ENCODE data around the gene DLGAP5. TPM values are rescaled to one million over a fixed set of nuclear protein-coding genes. Genes with fewer than 3 reads are reported as not detected.

DLGAP5 gene, protein sequence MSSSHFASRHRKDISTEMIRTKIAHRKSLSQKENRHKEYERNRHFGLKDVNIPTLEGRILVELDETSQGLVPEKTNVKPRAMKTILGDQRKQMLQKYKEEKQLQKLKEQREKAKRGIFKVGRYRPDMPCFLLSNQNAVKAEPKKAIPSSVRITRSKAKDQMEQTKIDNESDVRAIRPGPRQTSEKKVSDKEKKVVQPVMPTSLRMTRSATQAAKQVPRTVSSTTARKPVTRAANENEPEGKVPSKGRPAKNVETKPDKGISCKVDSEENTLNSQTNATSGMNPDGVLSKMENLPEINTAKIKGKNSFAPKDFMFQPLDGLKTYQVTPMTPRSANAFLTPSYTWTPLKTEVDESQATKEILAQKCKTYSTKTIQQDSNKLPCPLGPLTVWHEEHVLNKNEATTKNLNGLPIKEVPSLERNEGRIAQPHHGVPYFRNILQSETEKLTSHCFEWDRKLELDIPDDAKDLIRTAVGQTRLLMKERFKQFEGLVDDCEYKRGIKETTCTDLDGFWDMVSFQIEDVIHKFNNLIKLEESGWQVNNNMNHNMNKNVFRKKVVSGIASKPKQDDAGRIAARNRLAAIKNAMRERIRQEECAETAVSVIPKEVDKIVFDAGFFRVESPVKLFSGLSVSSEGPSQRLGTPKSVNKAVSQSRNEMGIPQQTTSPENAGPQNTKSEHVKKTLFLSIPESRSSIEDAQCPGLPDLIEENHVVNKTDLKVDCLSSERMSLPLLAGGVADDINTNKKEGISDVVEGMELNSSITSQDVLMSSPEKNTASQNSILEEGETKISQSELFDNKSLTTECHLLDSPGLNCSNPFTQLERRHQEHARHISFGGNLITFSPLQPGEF
- 10 to 100 TPM; 21.8 to 58.3 (median 52.5) TPM for total RNA-seq (2021; fragmentation: NEBNext Ultra II Directional; extraction: Animal tissue kit (Norgen Biotek cat#: 25700))
- long read RNA-seq, transcript DLGAP5-201 (19 exons, 2,973 nt) = major isoform, 6 of 21 reads
- long read RNA-seq, partial matches to known transcripts = 9 of 21 reads
- long read RNA-seq, other reads (novel, unspliced or antisense) = 4 of 21 reads

GRCh38 chr14:55191203-55192053, at the start of gene DLGAP5:
Gene DLGAP5, minus strand, starts transcription at chr14:55191585. Its CDS starts 2,406 bp downstream, at chr14:55189179.
- Mint-ChIP-seq H3K4me1 (ENCODE audit: low read depth) (peaks cover 43% of the 10 kb centered on the region), H3K36me3 (ENCODE audit: low read depth) (0 out of 2 replicates have a peak, but pooled peaks cover 3% of the 10 kb centered on the region)
- TF ChIP-seq, protein P1, sequence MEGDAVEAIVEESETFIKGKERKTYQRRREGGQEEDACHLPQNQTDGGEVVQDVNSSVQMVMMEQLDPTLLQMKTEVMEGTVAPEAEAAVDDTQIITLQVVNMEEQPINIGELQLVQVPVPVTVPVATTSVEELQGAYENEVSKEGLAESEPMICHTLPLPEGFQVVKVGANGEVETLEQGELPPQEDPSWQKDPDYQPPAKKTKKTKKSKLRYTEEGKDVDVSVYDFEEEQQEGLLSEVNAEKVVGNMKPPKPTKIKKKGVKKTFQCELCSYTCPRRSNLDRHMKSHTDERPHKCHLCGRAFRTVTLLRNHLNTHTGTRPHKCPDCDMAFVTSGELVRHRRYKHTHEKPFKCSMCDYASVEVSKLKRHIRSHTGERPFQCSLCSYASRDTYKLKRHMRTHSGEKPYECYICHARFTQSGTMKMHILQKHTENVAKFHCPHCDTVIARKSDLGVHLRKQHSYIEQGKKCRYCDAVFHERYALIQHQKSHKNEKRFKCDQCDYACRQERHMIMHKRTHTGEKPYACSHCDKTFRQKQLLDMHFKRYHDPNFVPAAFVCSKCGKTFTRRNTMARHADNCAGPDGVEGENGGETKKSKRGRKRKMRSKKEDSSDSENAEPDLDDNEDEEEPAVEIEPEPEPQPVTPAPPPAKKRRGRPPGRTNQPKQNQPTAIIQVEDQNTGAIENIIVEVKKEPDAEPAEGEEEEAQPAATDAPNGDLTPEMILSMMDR (IDR thresholded peaks at IDR 0.05) = no peak

GRCh38 chr14:55240526-55241178, 49.3 kb upstream of the DLGAP5 start:
- Mint-ChIP-seq H3K4me1 (ENCODE audit: low read depth) (0 out of 2 replicates have a peak, but pooled peaks cover 5% of the 10 kb centered on the region), H3K27ac (no peak overlapping the region), H3K9me3 (no peaks in the 10 kb centered on the region), H3K36me3 (ENCODE audit: low read depth) (no peaks in the 10 kb centered on the region), H3K27me3 (ENCODE audit: insufficient read depth) (peaks cover 27% of the 10 kb centered on the region), H3K4me3 (no peak overlapping the region)
- TF ChIP-seq, protein P1 (IDR thresholded peaks at IDR 0.05) = no peak
- peak; percentile 16 for DNase-seq

More at GRCh38 chr14:55191203-55192053, at the start of gene DLGAP5:
- peak; percentile 95 for DNase-seq
- H3K27me3 Mint-ChIP-seq (ENCODE audit: insufficient read depth) = peaks cover 2% of the 10 kb centered on the region; the same call in 1 of the 2 replicates
- peak within 1 kb of the TSS; percentile 97 for H3K4me3 Mint-ChIP-seq
- H3K9me3 Mint-ChIP-seq = no peaks in the 10 kb centered on the region
- peak within 1 kb of the TSS; percentile 88 for H3K27ac Mint-ChIP-seq

DNA sequence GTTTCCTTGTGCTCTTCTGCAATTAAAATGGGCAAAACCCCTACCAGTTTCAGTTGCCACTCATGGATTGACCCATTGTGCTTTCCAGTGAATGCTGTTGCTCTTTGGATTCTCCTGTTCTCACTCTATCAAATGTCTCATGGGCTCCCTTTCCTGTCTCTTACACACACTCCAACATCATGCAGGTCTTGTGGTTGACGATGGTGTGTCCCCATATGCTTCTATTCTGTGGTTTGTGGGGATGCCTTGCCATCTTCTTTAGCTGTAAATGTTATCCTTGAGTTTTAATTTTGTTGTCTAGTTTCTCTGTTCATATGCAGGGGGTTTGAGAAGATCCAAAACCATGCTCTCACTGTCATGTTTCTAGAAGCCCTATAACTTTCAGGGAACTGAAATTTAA, 47.9 kb upstream of the DLGAP5 start:
- Mint-ChIP-seq H3K4me3 (no peak overlapping the region), H3K4me1 (ENCODE audit: low read depth) (0 out of 2 replicates have a peak, but pooled peaks cover 5% of the 10 kb centered on the region), H3K9me3 (no peaks in the 10 kb centered on the region), H3K27me3 (ENCODE audit: insufficient read depth) (peaks cover 32% of the 10 kb centered on the region), H3K36me3 (ENCODE audit: low read depth) (no peaks in the 10 kb centered on the region), H3K27ac (no peak overlapping the region)
- no peak for DNase-seq
- TF ChIP-seq, protein P1 (IDR thresholded peaks at IDR 0.05) = no peak

DNA sequence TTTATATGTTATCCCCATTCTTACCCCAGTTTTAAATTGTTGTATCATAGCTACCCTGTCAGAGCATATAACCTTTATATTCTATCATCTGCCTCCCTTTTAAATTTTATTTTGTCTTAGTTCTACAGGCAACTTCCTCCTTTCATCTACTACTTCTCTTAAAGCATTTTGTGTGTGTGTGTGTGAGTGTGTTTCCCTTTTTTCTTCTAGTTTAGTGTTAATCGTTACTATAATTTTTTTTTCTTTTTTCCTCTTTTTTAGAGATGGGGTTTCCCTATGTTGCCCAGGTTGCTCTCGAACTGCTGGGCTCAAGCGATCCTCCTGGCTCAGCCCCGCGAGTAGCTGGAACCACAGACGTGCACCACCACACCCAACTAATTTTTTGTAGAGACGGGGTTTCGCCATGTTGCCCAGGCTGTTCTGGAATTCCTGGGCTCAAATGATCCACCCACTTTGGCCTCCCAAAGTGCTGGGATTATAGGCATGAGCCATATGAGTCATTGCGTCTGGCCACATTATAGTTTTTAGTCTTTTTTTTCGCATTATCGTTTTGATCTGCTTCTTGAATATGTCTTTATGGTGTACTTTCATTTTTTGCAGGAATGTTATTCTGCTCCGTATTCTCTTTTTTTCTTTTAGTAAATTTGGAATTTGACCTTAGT, 46.8 kb upstream of the DLGAP5 start:
- H3K4me3 Mint-ChIP-seq = no peak overlapping the region
- no peaks in the 10 kb centered on the region for H3K9me3 Mint-ChIP-seq
- peaks cover 30% of the 10 kb centered on the region for H3K27me3 Mint-ChIP-seq (ENCODE audit: insufficient read depth)
- H3K4me1 Mint-ChIP-seq (ENCODE audit: low read depth) = 0 out of 2 replicates have a peak, but pooled peaks cover 5% of the 10 kb centered on the region
- no peak for DNase-seq
- H3K27ac Mint-ChIP-seq = no peak overlapping the region
- H3K36me3 Mint-ChIP-seq (ENCODE audit: low read depth) = no peaks in the 10 kb centered on the region
- TF ChIP-seq, protein P1 (IDR thresholded peaks at IDR 0.05) = no peak
